Measurements from ENCODE around the gene GNA12.

The GNA12 gene

GRCh38 chr7:2760098-2760889 lies 83.8 kb downstream of the GNA12 start:
- TF ChIP-seq CTCF (IDR thresholded peaks at IDR 0.05; ENCODE audit: insufficient read depth, missing control alignments): peak; percentile 15
- DNase-seq (ENCODE audit: insufficient read length, low spot score) (peak; percentile 39), FAIRE-seq (peak; percentile 6)

GRCh38 chr7:2759736-2760097 lies 84.4 kb downstream of the GNA12 start:
- TF ChIP-seq CTCF (IDR thresholded peaks at IDR 0.05; ENCODE audit: insufficient read depth, missing control alignments): no peak
- FAIRE-seq: no peak
- no peak for DNase-seq (ENCODE audit: insufficient read length, low spot score)

- DNase-seq (ENCODE audit: insufficient read length, low spot score): no peak
- FAIRE-seq: no peak
- TF ChIP-seq CTCF (IDR thresholded peaks at IDR 0.05; ENCODE audit: insufficient read depth, missing control alignments): no peak
These were observed 85.2 kb downstream of the GNA12 start for GRCh38 chr7:2758673-2759616.

- no peak for TF ChIP-seq CTCF (IDR thresholded peaks at IDR 0.05; ENCODE audit: insufficient read depth, missing control alignments)
- DNase-seq (ENCODE audit: insufficient read length, low spot score) (no peak), FAIRE-seq (no peak)
These were observed 86.0 kb downstream of the GNA12 start for GRCh38 chr7:2757904-2758672.

- DNase-seq (ENCODE audit: insufficient read length, low spot score) (no peak), FAIRE-seq (no peak)
- TF ChIP-seq CTCF (IDR thresholded peaks at IDR 0.05; ENCODE audit: insufficient read depth, missing control alignments): no peak
These were observed 86.7 kb downstream of the GNA12 start for GRCh38 chr7:2757361-2757903.

GRCh38 chr7:2755531-2755930 lies 88.6 kb downstream of the GNA12 start:
- TF ChIP-seq CTCF (IDR thresholded peaks at IDR 0.05; ENCODE audit: insufficient read depth, missing control alignments): no peak
- FAIRE-seq (no peak), DNase-seq (ENCODE audit: insufficient read length, low spot score) (no peak)

Data from D721Med (cell line).